Chondrocyte (in vitro differentiated cells): Measurements from ENCODE around the gene GREB1. TPM values are rescaled to one million over a fixed set of nuclear protein-coding genes. Genes with fewer than 3 reads are reported as not detected.

Source experiments
- DNase-seq: peaks from one replicate; pipeline ENCODE4 v3.0.0; 2021; ENCODE audit warnings: mixed read lengths, low spot score
- H3K27ac Mint-ChIP-seq: one replicate; pipeline ENCODE4 v1.8.0; 2021; ENCODE audit warnings: mild to moderate bottlenecking, moderate library complexity, mixed read lengths; ENCODE audit not compliant: unreplicated experiment
- H3K27me3 Mint-ChIP-seq: 2 replicates; pipeline ENCODE4 v1.8.0; 2021; ENCODE audit warnings: low read depth, mixed read lengths
- H3K36me3 Mint-ChIP-seq: 2 replicates; pipeline ENCODE4 v1.8.0; 2021; ENCODE audit warnings: low read depth, mixed read lengths
- H3K4me1 Mint-ChIP-seq: 2 replicates; pipeline ENCODE4 v1.8.0; 2021; ENCODE audit warnings: low read depth, mild to moderate bottlenecking, mixed read lengths
- H3K4me3 Mint-ChIP-seq: one replicate; pipeline ENCODE4 v1.8.0; 2021; ENCODE audit warnings: mild to moderate bottlenecking, moderate library complexity, mixed read lengths; ENCODE audit not compliant: unreplicated experiment
- H3K9me3 Mint-ChIP-seq: 2 replicates; pipeline ENCODE4 v1.8.0; 2021; ENCODE audit warnings: low read depth, mixed read lengths
- CTCF ChIP-seq: fragments of 200-600 bp; sonication (generic); IDR thresholded peaks from 2 replicates; pipeline ENCODE4 v1.5.0; 2021; ENCODE audit warnings: antibody characterized with exemption, mild to moderate bottlenecking, moderate library complexity
- total RNA-seq: library from RNA; stranded (reverse); gene quantifications from 3 replicates; pipeline ENCODE4 v1.2.1, GENCODE V29; 2021

Gene GREB1
- total RNA-seq, 1 donor from 2014 or later, result 0.52 TPM

DNA sequence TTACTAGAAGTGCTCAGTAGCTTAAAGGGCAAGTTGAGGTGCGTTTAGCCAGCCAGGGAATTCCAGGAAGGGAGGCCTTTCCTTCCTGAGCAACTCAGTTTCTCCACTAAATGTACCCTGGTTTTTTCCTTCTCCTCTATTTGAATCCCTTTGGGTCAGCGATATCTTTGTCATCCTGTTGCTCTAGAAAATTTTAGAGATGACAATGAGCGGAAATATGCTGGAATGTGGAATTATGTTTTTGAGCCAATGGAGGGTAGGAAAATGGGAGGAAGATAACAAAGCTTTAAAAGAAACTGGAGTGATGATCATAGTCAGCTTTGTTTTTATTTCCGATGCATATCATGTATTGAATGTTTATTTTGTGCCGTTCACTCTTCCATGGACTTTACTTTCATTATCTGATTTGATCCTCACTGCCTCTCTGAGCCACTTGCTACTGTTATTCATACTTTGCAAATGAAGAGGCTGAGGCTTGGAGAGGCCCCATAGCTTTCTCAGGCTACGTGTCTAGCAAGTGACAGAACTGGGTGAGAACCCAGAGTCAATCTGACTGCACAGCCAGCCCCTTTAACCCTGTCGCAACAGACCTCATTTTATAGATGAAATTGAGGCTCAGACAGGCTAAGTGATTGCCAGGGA lies 68.8 kb downstream of the GREB1 start:
- Mint-ChIP-seq H3K27ac (peak overlapping the region; percentile 50), H3K4me1 (peaks cover 9% of the 10 kb centered on the region), H3K27me3 (peaks cover 12% of the 10 kb centered on the region), H3K4me3 (no peak overlapping the region), H3K9me3 (no peaks in the 10 kb centered on the region), H3K36me3 (peaks cover 2% of the 10 kb centered on the region)
- DNase-seq, result no peak
- no peak for TF ChIP-seq CTCF

GRCh38 chr2:11610624-11611242 lies 76.9 kb downstream of the GREB1 start:
- no peak for TF ChIP-seq CTCF
- no peak overlapping the region for H3K27ac Mint-ChIP-seq
- no peak for DNase-seq
- no peak overlapping the region for H3K4me3 Mint-ChIP-seq
- peaks cover 3% of the 10 kb centered on the region for H3K27me3 Mint-ChIP-seq
- H3K4me1 Mint-ChIP-seq, result peaks cover 2% of the 10 kb centered on the region
- H3K36me3 Mint-ChIP-seq, result no peaks in the 10 kb centered on the region
- H3K9me3 Mint-ChIP-seq, result no peaks in the 10 kb centered on the region

- Mint-ChIP-seq H3K36me3 (no peaks in the 10 kb centered on the region), H3K27me3 (peaks cover 4% of the 10 kb centered on the region), H3K4me1 (peaks cover 2% of the 10 kb centered on the region), H3K9me3 (no peaks in the 10 kb centered on the region), H3K27ac (no peak overlapping the region), H3K4me3 (no peak overlapping the region)
- no peak for DNase-seq
- TF ChIP-seq CTCF, result no peak
Measured at GRCh38 chr2:11611251-11611650, 77.4 kb downstream of the GREB1 start.

DNA sequence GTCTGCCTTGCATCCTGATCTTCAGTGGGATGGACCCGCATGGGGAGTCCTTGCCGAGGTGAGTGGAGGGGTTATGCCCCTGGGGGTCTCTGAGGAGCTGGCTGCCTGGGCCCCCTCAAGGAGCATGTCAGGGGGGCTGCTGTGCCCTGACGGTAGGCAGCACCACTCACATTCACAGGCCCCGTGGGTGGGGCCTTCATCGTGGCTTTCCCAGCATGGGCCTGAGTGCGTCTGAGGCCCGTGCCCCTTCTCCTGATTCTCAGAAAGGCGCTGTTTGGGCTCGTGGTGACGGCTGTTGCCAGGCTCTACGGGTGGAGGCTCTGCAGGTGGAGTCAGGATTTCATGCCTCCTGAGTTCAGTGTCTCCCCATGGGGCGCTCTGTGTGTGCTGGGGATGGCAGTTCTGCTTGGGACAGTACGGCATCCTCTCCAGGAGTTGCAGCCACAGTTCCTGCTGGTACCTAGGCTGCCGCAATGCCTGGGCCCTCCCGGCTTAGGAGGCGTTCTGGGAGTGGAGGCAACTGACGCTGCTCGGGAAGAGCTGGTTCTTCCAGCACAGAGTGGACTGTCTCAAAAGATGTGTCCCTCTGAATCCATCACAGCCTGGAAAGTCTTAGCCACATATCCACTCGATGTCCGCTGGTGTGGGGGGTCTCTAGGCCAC lies 78.8 kb downstream of the GREB1 start:
- no peak for DNase-seq
- no peak overlapping the region for H3K27ac Mint-ChIP-seq
- H3K9me3 Mint-ChIP-seq, result no peaks in the 10 kb centered on the region
- no peaks in the 10 kb centered on the region for H3K36me3 Mint-ChIP-seq
- TF ChIP-seq CTCF, result no peak
- H3K27me3 Mint-ChIP-seq, result peaks cover 8% of the 10 kb centered on the region
- peaks cover 2% of the 10 kb centered on the region for H3K4me1 Mint-ChIP-seq
- no peak overlapping the region for H3K4me3 Mint-ChIP-seq

GRCh38 chr2:11613297-11613696 lies 79.5 kb downstream of the GREB1 start:
- peaks cover 8% of the 10 kb centered on the region for H3K27me3 Mint-ChIP-seq
- H3K4me3 Mint-ChIP-seq, result no peak overlapping the region
- H3K9me3 Mint-ChIP-seq, result no peaks in the 10 kb centered on the region
- H3K4me1 Mint-ChIP-seq, result peaks cover 2% of the 10 kb centered on the region
- TF ChIP-seq CTCF, result no peak
- no peak overlapping the region for H3K27ac Mint-ChIP-seq
- no peaks in the 10 kb centered on the region for H3K36me3 Mint-ChIP-seq
- DNase-seq, result no peak
